Neural cell (in vitro differentiated cells): ENCODE measurements around the gene BMERB1.

Source experiments
- CTCF ChIP-seq: fragments of 450-650 bp; IDR thresholded peaks from 2 replicates; pipeline ENCODE4 v1.5.1; 2014; ENCODE audit warnings: antibody characterized with exemption, mild to moderate bottlenecking, moderate library complexity; ENCODE audit not compliant: poor library complexity, severe bottlenecking
- EZH2 ChIP-seq: fragments of 200-600, 300-800 bp; shearing (Covaris generic), sonication (generic); IDR thresholded peaks from 2 replicates; pipeline ENCODE4 v1.6.1; 2014; ENCODE audit warnings: antibody characterized with exemption, low read length, borderline replicate concordance, mild to moderate bottlenecking; ENCODE audit not compliant: insufficient read depth, poor library complexity, severe bottlenecking
- MXI1 ChIP-seq: fragments of 450-650 bp; conservative IDR thresholded peaks from 2 replicates; pipeline ENCODE4 v1.6.1; 2014; ENCODE audit warnings: antibody characterized with exemption, mild to moderate bottlenecking; ENCODE audit not compliant: poor library complexity, severe bottlenecking
- POLR2AphosphoS5 ChIP-seq: IDR thresholded peaks from 2 replicates; pipeline ENCODE4 v1.6.1; 2012
- RAD21 ChIP-seq: fragments of 450-650 bp; conservative IDR thresholded peaks from 2 replicates; pipeline ENCODE4 v1.6.1; 2014; ENCODE audit warnings: antibody characterized with exemption, mild to moderate bottlenecking, moderate library complexity
- REST ChIP-seq: IDR thresholded peaks from 2 replicates; pipeline ENCODE4 v1.6.1; 2012; ENCODE audit warnings: borderline replicate concordance
- SMC3 ChIP-seq: fragments of 450-650 bp; conservative IDR thresholded peaks from 2 replicates; pipeline ENCODE4 v1.6.1; 2014; ENCODE audit warnings: antibody characterized with exemption, mild to moderate bottlenecking, moderate library complexity; ENCODE audit not compliant: poor library complexity

- TF ChIP-seq CTCF (no peak), MXI1 (no peak), POLR2AphosphoS5 (no peak), RAD21 (no peak), SMC3 (no peak), REST (no peak), EZH2 (no peak)
These were observed 18.8 kb upstream of the BMERB1 start for GRCh38 chr16:15415511-15415985.
